GM21723 (cell line): ENCODE results near the gene THSD7A.

Source experiments
- ATAC-seq: cut with Tn5 transposase; IDR thresholded peaks from one replicate; pipeline ENCODE4 v1.9.1; 2021; ENCODE audit warnings: mild to moderate bottlenecking, moderate library complexity; ENCODE audit not compliant: unreplicated experiment

The THSD7A gene

DNA sequence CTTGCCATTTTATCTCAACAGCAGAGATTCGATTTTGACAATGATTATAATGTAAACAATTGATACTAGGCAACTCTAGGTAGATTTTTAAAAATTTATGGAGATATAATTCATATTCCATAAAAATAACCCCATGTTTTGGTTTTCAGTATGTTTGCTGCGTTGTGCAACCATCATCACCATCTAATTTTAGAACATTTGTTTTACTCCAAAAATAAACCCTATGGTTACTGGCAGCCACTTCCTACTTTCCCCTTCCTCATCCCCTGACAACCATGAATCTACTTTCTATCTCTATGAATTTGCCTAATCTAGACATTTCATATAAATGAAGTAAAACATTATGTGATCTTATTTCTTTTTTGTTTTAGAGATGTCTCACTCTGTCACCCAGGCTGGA, 401.9 kb downstream of the THSD7A start:
- ATAC-seq: no peak

DNA sequence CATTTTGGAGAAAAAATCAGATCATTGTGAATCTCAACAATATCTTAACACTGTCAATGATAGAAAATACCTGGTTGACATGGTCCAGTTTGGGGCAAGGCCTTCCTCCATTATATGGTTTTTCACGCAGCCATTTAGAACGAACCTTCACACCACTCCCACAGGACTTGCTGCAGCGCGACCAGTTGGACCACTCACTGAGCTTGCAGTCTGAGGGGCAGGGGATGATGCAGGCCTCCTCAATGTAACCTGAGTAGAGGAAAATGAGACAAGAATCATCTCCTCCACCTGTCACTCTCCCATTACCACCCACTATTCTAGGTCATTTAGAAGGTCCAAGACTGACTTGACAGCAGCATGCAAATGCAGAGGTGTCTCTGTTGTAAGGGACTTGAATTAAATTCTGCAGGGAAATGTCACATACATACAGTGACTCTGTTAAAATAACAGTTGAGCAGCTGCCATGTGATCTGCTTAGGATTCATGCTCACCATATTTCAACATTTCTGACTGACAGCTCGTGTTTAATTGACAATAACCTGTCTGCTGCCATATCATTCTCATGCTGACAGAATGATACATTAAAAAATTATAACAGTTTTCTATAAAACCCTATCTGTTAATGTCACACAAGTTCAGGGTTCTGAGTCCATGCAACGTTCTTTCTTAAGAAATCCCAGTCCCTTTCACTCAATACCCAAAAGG, 403.0 kb downstream of the THSD7A start:
- ATAC-seq: no peak

DNA sequence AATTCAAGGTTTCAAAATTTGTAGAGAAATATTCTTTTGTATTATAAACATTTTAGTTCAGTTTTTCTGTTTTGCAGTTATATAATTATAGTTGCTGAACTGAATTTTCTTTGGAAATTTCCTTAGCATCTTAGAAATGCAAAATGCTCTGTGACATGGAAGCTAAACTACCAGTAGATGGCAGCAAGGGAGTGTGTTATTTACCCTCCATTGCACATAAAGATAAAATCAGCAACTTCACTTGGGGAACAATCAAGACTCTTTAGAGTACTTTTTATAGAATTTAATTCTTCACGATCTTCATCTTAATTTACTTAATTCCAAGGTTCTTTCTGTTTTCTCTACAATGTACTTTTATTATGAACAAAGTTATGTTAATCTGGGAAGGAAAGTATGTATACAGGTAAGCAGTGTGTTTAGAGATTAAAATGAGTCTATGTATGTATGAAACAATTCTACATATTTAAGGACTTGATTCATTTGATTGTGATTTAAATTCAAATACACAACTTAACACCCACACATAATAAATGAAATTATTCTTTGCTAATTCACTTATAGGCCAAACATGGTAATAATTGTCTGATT, 404.2 kb downstream of the THSD7A start:
- ATAC-seq: peak; percentile 69

DNA sequence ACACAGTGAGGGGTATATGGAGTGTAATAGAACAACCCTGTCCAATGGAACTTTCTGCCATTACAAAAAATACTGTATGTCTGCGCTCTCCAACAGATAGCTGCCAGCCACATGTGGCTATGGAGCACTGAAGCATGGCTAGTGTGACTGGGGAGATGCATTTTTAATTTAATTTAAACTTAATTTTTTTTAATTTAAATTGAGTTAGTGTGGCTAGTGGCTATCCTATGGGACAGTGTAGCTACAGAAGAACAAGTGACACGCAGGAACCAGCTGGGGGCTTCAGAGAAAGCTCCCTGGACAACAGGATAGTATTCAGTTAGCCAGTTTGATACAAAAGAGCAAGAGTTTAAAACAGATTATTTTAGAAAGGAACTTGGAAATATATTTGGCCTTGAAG, 408.0 kb downstream of the THSD7A start:
- ATAC-seq: no peak

DNA sequence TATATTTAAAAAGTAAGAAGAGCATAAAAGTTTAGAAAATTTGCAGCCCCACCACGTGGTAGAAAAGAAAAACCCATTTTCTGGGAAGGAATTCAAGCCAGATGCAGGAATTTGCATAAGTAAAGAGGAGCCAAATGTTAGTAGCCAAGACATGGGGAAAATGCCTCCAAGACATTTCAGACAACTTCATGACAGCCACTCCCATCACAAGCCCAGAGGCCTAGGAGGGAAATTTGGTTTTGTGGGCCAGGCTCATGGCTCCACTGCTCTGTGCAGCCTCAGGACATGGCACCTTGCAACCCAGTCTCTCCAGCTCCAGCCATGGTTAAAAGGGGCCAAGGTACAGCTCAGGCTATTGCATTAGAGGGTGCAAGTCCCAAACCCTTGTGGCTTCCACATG, 411.9 kb downstream of the THSD7A start:
- ATAC-seq: no peak

DNA sequence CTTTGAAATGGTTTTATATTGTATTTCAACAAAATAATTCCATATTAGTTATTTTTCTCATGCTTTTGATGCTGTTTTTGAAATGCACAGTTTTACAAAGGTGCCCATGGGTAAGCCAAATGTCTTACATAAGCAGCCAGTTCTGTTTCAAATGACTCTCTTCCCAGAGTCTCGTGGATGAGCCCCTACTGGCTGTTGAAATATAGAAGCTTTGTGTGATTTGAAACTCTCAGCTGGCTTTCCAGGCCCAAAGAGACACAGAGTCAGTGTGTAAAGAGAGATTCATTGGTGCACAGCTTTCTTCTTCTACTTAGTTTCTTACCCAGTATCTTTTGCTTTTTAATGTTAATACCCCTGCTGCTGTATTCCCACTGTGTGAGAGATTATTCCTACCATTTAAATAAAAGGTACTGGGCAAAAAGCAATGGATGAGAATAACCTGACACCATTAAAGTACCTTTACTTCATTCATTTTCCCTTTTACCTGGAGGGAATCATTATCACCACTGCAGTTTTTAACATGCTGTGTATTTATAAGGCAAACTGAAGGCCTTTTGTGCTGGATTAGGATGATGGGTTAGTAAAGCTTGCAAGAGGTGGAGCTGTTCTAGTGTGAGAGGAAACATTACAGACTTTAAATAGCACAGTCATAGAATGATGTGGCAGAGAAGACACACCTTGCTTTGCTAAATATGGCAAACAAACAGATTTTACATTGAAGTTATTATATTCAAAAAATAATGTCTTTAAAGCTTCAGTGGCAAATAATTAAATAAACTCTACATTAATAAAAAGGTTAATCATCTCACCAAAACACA, 415.1 kb downstream of the THSD7A start:
- no peak for ATAC-seq

DNA sequence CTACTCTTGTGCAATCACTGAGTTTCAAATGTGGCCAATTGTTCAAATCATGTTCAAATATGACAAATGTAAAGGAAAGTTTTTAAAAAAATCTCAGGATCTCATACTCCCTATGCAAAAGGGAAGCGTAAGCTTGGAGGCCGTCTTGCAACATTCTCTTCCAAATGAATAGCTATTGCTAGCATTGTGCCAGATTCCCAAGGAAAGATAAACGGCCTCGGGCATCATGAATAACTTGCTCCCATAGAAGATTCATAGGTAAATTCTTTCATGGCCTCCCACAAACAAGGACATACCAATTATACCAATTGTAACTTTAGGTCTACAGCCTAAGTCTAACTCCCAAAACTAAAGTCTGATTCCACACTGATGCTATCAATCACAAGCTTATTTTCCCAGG, 416.9 kb downstream of the THSD7A start:
- ATAC-seq: no peak

DNA sequence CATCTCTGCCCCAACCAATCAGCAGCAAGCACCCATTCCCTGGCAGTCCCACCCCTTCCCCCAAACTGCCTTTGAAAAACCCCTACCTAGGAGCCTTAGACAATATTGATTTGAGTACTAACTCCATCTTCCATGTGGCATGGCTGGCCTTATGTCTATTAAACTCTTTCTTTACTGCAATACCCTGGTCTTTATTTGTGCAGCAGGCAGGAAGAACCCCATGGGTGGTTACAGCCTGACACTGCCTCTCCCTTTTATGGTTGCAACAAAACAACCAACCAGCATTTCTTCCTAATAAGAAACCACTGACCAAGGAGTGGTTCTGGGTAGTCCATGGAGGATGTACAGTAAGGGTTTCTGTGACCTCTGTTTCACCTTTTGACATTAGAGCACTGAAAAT, 418.1 kb downstream of the THSD7A start:
- ATAC-seq: no peak

DNA sequence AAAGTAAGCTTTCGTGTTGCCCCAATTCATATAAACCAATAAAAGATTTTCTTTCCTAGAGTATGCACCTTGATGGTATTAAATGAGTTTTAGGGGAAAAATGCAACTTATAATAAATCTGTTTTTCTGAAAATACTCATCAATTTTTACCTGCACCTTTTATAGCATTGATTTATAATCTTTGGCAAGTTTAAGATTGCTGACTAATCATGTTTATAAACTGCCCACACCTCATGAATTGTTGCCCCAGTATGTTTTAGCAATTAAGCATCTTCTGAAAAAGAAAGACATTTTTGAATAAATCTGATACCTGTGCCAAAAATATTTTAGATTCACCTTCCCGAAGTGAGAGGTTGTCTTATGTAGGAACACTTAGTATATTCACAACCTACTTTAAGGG, 420.0 kb downstream of the THSD7A start:
- no peak for ATAC-seq

DNA sequence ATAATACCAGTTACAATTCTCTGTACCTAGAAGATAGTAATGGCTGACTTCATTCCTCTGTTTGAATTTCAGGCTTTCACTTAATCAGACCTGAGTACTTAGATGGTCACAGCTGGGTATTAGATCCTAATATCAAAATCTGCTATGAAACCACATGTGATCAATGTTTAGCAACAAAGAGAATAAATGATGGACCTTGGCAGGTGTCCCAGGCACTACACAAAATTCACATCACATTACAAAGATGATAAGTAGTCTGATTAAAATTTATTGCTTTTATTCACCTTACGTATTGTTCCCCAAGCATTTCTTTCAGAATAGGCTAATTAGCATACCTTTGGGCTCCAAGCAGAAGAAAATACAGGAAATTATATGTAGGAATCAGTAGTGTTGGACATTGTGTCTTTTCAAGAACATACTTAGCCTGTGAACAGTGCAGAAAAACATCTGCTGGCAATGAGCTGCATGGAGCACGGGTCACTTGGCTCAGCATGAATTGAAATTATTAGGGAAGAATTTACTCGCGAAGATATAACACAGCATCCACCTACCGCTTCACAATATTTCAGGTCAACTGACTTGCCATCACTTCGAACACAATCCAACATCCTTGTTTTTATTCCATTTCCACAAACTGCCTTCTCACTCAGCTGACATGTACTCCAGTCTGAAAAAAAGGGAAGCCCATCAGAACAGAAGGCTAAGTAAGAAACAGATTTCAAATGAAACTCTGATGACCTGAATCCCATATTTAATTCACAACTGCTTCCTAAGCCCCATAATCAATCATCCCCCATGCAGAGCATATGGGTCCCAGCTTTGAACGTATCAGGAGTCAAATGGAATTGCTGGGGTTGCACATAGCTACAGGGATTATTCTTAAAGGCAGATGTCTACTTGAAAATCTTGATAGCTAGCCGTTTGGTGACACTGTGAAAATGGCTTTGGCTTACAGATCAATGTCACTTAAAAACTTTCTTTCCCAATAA, 421.0 kb downstream of the THSD7A start:
- ATAC-seq: no peak

DNA sequence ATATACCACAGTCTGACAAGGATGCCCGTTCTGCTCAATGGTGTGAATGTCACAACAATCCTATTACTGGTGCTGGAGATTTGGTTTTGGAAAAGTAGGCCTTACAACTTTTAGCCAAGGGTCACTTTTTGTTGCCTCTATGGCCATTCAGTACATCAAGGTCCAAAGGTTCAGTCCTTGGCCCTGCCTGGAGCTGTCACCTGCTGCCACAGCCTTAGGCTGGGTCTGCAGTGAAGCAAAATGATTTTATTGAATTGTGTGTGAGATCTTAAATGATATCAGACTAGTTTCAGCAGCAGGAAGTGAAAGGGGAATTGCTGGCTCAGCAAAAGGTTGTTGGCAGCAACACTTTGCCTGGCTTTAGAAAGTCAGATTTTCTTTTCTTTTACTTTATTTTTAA, 427.6 kb downstream of the THSD7A start:
- no peak for ATAC-seq

DNA sequence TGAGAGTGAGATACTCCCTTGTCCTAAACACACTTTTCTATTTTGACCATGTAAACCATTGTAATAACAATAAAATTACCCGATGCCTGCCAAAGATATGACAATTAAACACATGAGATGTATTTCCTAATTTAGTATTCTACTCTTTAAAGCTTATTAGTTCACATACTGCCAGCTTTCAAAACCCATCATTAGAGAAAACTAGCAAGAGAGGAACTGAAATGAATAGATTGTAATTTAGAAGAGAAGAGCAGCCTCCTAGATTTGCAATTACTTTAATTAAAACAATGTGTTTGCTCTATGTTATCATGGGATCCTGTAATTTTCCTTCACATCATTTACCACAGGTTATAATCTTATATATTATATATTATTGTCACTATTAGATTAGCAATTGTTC, 428.2 kb downstream of the THSD7A start:
- ATAC-seq: no peak

DNA sequence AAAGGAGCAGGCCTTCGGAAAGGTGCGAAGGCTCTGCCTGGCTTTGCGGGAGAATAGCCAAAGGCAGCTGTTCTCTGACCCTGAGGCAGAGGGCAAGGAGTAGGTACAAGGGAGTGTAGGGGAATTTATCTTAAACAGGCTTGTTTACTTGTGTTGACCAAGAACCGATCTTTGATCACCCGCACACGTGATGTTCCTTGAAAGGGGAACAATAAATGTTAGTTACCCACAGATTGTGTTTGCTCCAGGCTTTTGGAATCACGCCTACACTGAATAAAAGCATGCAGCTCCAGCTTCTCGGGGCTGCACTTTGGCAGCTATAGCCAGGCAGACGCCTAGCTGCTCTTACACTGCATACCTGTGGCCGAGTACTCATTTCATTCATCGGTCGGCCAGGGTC, 437.6 kb downstream of the THSD7A start:
- no peak for ATAC-seq

DNA sequence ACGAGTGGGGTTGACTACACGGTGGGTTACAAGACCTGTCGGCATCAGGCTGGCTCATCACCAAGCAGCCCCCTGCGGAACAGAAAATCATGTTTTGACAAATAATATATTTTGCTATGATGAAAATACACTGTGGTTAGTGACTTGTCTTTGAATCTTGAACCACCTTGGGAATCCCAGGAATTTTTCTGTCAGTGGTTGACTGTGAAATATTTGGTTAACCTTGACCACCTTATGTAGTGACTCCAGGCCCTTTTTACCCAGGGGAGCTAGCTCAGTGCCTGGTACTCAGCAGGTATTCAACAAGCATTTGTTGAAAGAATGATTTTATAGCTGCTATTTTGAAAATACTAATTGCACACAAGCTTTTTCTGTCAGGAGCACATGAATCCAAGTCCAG, 452.4 kb downstream of the THSD7A start:
- ATAC-seq: no peak

DNA sequence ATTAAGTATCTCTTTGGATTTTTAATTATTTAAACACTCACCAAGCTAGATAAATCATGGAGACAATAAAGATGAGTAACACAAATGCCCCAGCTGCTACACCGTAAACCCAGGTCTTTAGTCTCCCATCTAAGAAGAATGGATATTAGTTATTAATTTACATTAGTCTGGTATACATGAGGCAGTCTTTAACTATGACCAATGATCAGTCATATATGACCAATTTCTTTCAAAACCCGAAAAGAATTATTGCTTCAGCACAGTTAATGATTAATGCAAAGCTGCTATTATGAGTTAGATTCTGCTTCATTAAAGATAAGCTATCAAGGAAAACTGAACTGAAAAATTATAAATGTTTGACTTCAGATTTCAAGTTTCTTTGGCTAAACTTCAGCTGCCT, 455.5 kb downstream of the THSD7A start:
- ATAC-seq: no peak

DNA sequence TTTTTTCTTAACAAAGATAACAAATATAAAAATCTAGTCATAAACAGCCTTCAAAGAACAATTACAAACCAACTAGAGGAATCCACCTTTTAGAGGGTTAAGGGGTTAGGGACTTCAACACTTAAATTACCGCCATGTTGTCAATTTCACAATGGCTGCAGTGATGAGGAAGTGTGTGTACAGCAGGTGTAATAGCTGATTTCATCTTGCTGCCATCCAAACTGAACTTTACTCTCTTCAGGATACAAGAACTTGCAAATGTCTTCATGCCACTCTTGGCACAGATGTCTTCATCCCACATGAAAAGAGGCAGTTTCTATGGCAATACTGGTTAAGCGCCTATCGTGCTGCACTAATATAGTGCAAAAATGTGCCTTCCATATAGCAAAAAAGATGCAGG, 457.4 kb downstream of the THSD7A start:
- ATAC-seq: no peak

DNA sequence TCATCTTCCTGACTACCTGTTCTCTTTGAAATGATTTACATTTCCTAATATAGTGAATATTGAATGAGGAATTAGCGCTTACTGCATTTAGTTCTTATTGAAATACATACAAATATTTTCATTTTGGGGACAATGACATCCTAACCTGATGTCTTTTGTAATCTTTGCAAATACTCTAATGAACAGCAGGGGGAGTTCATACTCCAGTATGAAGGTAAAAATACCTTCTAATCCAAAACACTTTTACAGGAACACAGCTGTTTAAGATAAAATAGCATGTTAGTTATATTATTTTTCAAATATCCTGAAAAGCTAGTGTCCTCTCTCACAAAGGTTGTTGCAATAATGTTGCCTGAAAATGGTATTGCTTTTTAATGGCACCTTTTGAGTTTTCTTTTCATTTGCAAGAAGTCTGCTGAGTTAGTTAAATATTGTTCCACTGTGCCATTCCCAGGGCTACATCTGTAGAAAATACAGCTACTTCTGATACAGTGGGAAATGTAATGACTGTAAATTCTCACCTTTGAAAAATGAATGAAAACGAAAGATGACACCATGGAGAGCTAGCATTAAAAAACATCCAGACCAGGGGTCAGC, 458.4 kb downstream of the THSD7A start:
- ATAC-seq: no peak

DNA sequence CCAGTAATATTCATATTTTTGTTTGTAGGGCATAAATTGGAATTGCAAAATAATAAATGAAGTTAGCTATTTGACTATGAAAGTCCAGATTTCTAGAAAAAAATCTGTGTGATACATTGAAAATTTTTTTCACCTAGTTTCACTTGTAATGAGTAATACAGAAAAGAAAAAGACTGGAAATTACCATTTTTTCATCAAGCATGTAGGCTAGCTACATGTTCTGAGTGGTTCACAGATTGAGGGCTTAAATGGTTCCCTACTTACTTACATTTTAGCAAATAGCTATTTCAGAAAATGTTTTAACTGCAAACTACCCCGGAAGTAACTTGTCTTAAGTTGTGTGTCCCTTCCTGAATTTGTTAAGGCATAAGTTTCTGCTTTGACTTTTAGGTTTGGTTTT, 462.3 kb downstream of the THSD7A start:
- no peak for ATAC-seq

DNA sequence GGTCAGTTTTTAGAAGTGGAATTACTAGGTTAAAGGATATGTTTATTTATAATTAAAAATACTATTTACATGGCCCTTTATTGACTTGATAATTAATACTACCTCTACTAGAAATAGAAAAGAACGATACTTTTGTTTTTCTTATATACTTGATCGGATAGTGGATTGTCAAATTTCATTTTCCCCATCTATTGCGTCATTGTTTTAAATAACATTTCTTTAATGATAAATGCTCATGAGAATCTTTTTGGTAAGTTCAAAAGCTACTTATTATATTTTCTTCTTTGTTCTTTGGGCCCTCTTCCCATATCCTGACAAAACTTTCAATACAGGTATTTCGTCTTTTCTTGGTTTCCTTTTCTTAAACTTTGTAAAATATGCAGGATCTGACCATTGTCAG, 465.9 kb downstream of the THSD7A start:
- no peak for ATAC-seq

DNA sequence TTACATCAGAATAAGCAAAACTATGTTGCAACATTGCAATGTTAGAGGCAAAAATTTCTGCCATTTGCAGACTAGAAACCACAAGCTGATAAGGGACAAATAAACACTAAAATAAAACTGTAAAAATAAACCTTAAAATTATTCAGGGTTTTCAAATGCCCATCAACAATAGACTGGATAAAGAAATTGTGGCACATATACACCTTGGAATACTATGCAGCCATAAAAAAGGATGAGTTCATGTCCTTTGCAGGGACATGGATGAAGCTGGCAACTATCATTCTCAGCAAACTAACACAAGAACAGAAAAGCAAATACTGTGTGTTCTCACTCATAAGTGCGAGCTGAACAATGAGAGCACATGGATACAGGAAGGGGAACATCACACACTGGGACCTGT, 473.4 kb downstream of the THSD7A start:
- no peak for ATAC-seq
